HCEC 1CT (cell line): ENCODE measurements around the gene KCNJ1.
A peak's percentile ranks its signal among the peaks of the same experiment; 100 is the strongest.

Experiments
- DNase-seq: peaks from one replicate; pipeline ENCODE4 v3.0.0-alpha.2; 2017

The KCNJ1 gene

GRCh38 chr11:128881221-128881620 is 14.1 kb upstream of the KCNJ1 start:
- DNase-seq, result no peak

GRCh38 chr11:128879817-128880216 is 12.7 kb upstream of the KCNJ1 start:
- no peak for DNase-seq

DNA sequence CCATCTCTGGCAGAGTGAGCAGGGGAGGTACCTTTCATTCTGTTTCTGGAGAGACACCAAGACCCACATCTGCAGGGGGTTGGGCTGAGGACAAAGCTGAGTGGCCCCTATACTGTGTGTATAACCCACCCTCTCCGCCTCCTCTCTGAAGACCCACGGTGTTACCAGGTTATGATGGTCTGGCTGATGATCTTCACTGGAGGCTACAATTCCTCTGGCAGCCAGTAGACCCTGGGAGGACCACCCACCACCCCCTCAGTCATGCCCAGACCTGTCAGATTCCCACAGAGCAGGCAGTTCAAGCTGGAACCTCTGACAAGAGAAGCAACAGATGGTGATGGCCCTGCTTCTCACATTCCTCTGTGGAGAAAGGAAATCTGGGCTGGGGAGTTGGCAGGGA is 11.4 kb upstream of the KCNJ1 start:
- no peak for DNase-seq

GRCh38 chr11:128877726-128878125 is 10.6 kb upstream of the KCNJ1 start:
- DNase-seq, result no peak

DNA sequence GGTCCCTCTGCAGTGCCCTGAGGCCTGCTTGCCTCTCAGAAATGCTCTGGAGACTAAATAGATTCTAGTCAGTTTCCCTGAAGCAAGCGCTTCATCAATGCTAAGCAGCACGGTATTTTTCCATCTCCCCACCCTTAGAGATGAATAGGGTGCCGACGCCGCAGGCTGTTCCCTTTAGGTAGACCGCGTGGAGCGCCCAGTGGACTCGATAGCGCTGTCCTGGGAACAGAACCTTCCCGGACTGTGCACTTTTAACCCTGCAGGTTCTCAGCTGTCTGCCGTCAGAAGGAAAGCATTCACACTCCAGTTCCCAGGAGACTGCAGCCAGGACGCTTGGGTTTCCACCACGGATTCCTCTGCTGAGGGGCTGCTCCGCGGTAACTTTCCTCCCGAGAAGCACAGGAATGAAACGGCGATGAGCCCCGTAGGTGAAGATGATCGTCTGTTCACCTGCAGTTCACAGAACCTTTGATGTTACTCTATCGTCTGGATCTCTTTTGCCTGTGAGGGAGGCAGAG is 9.1 kb upstream of the KCNJ1 start:
- no peak for DNase-seq

DNA sequence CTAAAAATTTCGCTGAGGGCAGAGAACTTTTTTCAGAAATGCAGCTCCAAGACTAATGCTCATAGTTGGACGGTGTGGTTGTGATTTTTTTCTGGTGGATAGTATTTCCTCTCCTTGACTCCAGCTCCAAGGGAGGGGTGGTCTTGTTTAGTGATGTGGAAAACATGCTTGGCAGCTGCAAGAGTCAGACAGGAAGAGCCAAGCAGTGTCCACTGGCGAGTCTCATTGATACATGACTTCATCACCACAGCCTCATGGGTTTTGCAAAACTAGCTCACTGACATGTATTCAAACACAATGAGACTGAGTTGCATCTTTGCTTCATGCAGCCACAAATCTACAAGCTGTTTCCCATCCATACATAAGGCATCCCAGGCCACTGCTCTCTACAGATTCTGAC is 7.3 kb upstream of the KCNJ1 start:
- DNase-seq, result no peak

DNA sequence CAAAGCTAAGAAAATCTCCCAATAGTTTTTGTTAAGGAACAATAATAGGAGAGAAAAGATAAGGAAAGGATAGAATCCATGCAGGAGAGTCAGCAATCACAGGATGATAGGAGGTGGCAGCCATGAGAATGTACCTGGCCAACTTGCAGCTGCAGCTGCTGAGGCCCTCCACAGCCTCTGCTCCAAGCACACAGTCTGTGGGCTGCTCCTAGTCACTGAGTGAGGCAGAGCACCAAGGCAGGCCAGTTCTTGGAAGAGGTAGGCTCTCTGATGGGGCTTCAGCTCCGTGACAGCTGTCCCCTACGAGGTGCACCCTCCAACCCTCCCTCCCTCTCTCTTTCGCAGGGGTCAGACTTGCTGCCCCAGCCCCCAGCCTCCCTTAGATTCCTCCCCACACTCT is 5.5 kb upstream of the KCNJ1 start:
- no peak for DNase-seq

DNA sequence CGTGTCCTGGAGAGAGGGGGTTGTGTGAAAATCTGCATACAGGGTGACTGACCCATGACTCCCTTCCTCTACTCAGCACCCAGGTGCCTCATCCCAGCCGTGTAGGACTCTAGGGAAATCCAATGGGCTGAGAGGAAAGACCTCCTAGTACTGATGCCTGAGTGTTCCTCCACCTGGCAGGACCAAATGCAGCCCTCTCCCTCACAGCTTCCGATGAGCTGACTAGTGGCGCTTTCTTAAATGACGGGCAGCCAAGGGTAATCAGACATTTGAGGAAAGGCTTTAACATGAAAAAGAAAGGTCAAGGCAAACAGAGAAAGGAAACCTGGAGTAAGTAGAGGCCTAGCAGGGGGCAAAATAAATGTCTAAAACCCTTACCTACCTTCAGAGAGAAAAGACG is 5.0 kb upstream of the KCNJ1 start:
- no peak for DNase-seq

DNA sequence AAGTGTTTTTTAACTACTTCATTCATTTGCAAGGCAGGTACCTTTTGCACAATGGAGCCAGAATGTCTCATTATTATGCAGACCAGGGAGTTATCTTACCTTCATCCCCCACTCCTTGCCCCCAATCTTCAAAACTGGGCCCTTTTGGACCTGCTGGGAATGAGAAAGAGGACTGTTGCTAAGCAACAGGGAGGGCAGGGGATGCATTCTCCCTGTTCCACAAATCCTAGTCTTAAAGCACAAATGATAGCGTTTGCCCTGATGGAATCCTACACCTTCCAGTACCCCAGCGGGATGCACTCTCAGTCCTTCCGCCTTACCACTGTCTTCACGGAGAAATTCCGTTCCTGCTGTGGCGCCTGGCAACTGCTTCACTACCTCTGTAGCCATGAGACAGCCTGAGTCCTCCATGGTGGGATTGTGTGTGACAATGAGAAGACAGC is 4.1 kb upstream of the KCNJ1 start:
- DNase-seq, result no peak

- DNase-seq, result no peak
Observed at GRCh38 chr11:128868841-128869671, 2.0 kb upstream of the KCNJ1 start.

- no peak for DNase-seq
Observed at GRCh38 chr11:128865490-128865889, 1.6 kb downstream of the KCNJ1 start.

GRCh38 chr11:128862908-128863660 is 4.0 kb downstream of the KCNJ1 start:
- peak; percentile 58 for DNase-seq

GRCh38 chr11:128862406-128862805 is 4.7 kb downstream of the KCNJ1 start:
- no peak for DNase-seq

GRCh38 chr11:128860571-128861361 is 6.3 kb downstream of the KCNJ1 start:
- DNase-seq, result peak; percentile 6

- peak; percentile 43 for DNase-seq
Observed at GRCh38 chr11:128859563-128860441, 7.3 kb downstream of the KCNJ1 start.

GRCh38 chr11:128857341-128857740 is 9.8 kb downstream of the KCNJ1 start:
- no peak for DNase-seq

DNA sequence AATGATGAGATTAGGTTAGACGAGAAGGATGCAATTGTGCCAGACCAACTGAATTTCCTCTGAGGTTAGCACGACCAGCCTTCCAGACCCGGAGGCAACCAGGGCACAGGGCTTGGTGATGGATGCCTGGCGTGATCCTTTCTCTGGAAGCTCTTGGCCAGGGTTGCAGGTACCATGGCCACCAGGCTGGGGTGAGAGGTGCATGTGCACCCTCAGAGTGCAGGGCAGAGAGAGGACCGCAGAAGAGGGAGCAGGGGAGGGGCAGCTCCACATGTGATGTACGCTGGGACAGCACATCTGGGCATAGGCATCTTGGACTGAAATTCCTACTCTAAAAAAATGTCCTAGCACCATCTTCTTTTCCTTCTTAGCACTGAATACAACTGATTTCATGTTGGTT is 10.9 kb downstream of the KCNJ1 start:
- no peak for DNase-seq

DNA sequence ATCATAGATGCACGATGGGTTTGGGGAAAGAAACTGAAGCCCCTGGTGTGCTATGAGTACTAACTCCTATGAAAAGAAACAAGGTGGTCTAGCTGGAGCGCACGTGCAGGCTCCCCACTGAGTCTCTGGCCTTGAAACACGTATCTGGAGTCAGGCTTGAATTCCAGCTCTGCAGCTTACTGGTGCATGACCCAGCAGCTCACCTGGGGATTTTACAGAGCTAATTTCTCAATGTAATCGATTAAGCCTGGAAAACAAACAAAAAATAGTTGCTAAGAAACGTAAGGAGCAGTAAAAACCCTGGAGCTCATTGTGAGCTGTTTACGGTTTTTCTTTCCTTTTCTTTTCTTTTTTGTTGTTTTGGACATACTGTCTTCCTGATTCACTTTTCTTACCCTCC is 12.3 kb downstream of the KCNJ1 start:
- DNase-seq, result no peak

- no peak for DNase-seq
Observed at GRCh38 chr11:128853559-128853958, 13.5 kb downstream of the KCNJ1 start.

DNA sequence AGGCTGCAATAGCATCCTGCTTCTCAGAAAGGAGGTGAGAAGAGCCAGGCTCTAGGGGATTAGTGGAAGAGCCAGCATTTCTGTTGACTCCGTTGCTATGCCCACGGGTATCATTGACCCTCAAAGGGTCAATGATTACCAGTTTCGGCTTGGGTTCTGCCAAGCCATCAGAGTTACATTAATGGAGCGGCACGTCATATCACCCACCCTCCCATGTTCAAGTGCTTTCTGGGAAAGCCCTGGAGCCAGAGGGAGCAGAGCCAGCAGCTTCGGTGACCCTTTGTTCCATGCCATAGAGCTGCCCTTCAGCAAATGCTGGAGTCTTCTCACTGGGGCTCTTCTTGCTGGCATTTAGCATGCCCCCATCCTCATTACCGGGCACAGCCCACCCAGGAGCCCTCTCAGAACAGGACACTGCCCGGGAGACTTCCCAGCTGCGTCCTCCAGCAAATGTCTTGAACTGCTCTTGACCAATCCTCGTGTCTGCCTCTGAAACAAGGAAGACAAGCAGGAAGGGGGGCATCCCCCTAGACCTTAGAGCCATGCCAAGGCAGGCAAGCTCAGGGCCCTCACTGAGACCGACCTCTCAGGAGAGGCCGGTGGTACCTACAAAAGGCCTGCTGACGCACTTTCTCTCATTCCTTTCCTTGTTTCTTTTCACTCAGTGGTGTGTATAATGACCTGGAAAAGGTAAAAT is 14.6 kb downstream of the KCNJ1 start:
- no peak for DNase-seq

DNA sequence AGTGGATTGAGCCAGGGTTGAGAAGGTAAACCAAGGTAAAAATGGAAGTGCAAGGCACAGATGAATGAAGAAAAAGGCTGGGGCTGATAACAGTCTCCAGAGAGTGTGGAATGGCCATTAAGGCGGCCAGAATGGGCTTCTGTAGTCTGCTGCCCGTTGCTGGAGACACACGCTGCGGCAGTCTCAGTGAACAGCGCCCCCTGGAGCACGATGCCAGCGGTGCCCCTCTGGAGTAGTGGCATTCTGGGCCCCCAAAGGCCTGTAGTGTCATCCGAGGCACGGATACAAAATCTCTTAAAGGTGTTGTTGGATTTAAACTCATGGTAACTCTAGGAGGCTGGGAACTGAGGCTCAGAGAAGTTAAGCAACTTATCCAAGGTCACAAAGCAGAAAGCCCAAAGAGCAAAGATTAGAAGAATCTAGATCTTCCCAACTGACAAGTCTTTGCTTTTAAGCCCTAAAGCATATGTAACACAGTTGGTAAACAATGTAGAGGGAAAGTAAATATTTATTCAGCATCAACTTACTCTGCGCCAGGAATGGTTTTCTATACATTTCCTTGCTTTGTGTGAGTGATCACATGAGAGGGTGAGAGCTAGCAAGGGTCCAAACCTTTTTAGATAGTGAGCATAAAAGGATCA is 18.2 kb downstream of the KCNJ1 start:
- DNase-seq, result no peak
